Embryonic facial prominence (tissue), 1 donor: ENCODE data around the gene AKAP8L.
"Not testable (repeated sequence)": the region's sequence is repeated elsewhere in the genome, so short reads cannot be mapped to it uniquely, and the experiment has no call there.

Experiments
- DNase-seq: peaks from one replicate; pipeline ENCODE4 v3.0.0-alpha.2; 2016; ENCODE audit errors: extremely low spot score

The AKAP8L gene

DNA sequence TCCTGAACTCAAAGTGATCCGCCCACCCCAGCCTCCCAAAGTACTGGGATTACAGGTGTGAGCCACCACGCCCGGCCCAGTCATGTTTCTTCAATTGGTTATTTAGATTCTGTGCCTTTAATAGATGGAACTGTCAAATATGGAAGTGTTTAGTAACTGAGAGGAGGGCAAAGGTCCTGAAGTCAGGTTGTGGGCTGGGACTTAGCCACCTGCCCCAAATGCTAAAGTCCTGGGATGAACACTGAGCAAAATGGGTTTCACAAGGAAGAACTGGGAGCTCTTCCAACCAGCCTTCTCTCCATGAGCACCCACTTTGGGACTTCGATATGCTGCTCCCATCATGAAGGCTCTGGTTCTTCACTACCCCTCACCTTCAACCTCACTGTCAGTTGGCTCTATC lies 60.9 kb downstream of the AKAP8L start:
- no peak for DNase-seq

- no peak for DNase-seq
Observed at GRCh38 chr19:15354566-15355296, 64.1 kb downstream of the AKAP8L start.

- DNase-seq: no peak
Observed at GRCh38 chr19:15353908-15354307, 64.9 kb downstream of the AKAP8L start.

DNA sequence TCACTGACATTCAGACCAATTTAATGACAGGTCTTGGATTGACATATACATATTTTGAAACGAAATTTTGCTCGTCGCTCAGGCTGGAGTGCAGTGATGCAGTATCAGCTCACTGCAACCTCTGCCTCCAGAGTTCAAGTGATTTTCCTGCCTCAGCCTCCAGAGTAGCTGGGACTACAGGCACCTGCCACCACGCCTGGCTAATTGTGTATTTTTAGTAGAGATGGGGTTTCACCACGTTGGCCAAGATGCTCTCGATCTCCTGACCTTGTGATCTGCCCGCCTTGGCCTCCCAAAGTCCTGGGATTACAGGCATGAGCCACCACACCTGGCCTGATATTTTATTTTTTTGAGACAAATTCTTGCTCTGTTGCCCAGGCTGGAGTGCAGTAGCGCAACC lies 66.3 kb downstream of the AKAP8L start:
- not testable (repeated sequence) for DNase-seq

DNA sequence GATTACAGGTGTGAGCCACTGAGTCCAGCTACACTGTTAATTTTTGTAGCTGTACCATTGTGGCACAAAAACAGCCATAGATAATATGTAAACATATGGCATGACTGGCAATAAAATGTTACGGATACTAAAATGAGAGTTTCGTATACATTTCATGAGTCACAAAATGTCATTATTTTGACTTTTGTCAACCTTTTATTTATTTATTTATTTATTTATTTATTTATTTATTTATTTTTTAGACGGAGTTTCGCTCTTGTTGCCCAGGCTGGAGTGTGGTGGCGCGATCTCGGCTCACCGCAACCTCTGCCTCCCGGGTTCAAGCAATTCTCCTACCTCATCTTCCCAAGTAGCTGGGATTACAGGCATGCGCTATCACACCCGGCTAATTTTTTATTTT lies 77.5 kb downstream of the AKAP8L start:
- not testable (repeated sequence) for DNase-seq

DNA sequence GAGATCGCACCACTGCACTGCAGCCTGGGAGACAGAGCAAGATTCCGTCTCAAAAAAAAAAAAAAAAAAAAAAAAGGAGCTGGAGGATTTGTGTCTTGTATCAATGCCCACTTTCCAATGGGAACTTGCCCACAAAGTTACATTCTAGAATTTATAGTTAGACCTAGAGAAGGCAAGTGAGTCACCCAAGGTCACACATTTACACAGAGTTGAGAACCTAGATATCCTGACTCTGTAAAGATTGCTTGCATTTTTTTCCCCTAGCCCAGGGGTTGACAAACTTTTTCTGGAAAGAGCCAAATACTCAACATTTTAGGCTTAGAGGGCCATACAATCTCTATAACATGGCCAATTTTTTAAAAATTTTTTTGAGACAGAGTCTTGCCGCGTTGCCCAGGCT lies 78.7 kb downstream of the AKAP8L start:
- no peak for DNase-seq

DNA sequence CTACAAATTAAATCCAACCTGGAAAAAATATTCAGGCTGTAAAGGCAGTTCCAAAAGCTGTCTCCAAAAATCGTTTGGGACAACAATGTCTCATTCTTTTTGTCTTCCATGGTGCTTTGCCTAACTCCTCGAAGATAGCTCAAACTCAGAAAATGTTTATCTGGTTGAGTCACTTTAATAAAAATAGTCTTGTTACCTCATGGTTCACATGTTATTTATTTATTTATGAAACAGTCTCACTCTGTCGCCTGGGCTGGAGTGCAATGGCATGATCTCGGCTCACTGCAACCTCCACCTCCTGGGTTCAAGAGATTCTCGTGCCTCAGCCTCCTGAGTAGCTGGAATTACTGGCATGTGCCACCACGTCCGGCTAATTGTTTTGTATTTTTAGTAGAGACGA lies 81.6 kb downstream of the AKAP8L start:
- DNase-seq: no peak

DNA sequence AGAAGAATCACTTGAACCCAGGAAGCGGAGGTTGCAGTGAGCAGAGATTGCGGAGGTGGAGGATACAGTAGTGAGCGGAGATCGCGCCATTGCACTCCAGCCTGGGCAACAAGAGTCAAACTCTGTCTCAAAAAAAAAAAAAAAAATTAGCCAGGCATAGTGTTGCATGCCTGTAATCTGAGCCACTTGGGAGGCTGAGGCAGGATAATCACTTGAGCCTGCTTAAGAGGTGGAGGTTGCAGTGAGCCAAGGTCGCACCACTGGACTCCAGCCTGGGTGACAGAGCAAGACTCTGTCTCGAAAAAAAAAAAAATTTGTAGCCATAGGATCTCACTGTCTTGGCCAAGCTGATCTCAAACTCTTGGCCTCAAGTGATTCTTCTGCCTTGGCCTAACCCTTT lies 82.8 kb downstream of the AKAP8L start:
- not testable (repeated sequence) for DNase-seq

GRCh38 chr19:15332311-15332996 lies 86.3 kb downstream of the AKAP8L start, which contains the start of gene BRD4:
TSS of gene BRD4 (minus strand) at chr19:15332539. CDS start at chr19:15273099, 59,440 bp downstream.
- no peak for DNase-seq

DNA sequence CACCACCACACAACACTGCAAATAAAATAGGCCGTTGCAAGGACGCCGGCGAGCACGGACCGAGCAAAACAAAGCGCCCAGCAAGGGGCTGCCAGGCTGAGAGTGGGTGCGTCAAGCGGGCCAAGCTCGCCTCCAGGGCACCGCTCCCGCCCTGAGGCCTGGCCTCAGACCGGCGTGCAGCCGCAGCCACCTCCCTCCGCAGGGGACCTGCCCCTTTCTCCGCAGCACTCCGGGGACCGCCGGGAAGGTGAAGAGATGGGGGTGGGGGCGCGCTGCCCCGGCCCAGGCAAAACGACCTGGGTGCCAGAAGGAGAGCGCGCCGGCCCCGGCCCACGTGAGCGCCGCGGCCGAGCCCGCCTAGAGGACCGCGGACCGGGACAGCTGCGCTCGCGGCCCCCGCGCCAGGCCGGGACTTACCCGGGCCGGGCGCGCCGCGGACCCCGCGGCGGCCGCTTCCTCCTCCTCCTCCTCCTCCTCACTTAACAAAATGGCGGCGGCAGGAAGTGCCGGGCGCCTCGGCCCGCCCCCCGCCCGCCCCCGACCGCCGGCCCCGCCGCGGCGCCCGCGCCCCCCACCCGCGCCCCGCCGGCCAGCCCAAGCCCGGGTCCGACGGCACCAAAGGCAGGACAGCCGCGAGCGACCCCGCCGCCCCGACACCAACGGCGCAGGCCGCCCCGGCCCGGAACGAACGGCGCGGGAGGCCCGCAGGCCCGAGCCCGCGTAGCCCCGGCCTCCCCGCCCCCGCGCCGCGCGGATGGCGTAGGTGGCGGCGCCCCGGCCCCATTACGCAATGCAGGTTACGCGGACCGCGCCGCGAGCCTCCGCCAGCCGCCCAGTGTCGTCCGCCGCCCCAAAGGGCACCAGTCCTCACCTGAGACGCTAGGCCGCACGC lies 87.1 kb downstream of the AKAP8L start:
- DNase-seq: no peak

GRCh38 chr19:15330801-15331418 lies 87.9 kb downstream of the AKAP8L start:
- DNase-seq: no peak
